Tibial artery (tissue), 4 donors: ENCODE measurements around the gene MKLN1.

Experiments
- DNase-seq, 2 donors: peaks; one replicate each; pipeline ENCODE4 v3.0.0-alpha.2; 2019
- H3K27ac ChIP-seq, 2 donors: fragments of 200-600 bp; sonication (generic) in 1 of 2; 1 replicate in 1 of 2; 2 replicates in 1 of 2; pipeline ENCODE4 v1.5.1; 2018 to 2019; ENCODE audit warnings: mild to moderate bottlenecking in 1 of 2
- H3K27me3 ChIP-seq, 2 donors: fragments of 200-600 bp; sonication (generic) in 1 of 2; one replicate each; pipeline versions ENCODE4 v1.5.1 to v1.6.0; 2016 to 2019
- H3K36me3 ChIP-seq, 3 donors: fragments of 200-600 bp; sonication (generic) in 2 of 3; one replicate each; pipeline ENCODE4 v1.5.1; 2016 to 2019; ENCODE audit warnings: mild to moderate bottlenecking in 2 of 3
- H3K4me1 ChIP-seq, 4 donors: fragments of 200-600 bp; sonication (generic) in 2 of 4; 1 replicate in 3 of 4; 2 replicates in 1 of 4; pipeline ENCODE4 v1.5.1; 2016 to 2019
- H3K4me3 ChIP-seq, 2 donors: fragments of 200-600 bp; sonication (generic) in 1 of 2; 1 replicate in 1 of 2; 2 replicates in 1 of 2; pipeline ENCODE4 v1.5.1; 2018 to 2019; ENCODE audit warnings: mild to moderate bottlenecking in 2 of 2
- H3K9me3 ChIP-seq, 3 donors: fragments of 200-600 bp; sonication (generic) in 1 of 3; one replicate each; pipeline ENCODE4 v1.5.1; 2016 to 2019
- CTCF ChIP-seq, 2 experiments: fragments of 200-600 bp in 1 of 2; fragments of 450-650 bp in 1 of 2; IDR thresholded peaks; one replicate each; pipeline ENCODE4 v1.5.1; 2017 to 2019; ENCODE audit warnings: antibody characterized with exemption in 2 of 2, mild to moderate bottlenecking in 1 of 2, moderate library complexity in 1 of 2
- intact Hi-C: fragments of 100-400 bp; cut with DNase I; formaldehyde crosslinking; loops from one replicate; pipeline ENCODE4 v1.15.0; 2023; ENCODE audit warnings: low total_unique reads

MKLN1 gene

DNA sequence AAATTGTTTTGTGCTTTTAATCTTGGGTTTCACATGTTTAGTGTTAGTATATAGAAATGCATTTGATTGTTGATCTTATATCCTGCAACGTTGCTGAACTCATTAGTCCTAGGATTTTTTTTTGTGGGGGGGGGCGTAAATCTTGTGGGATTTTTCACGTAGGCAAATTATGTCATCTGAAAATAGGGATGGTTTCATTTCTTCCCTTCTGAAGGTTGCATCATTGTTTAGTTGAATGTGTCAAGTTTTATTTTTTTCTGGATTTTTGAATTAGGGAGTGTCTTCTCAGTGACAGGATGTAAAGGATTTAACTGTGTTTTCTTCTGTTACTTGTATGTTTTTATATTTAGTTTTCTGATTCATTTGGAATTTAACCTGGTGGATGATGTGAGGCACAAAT is 26.7 kb downstream of the MKLN1 start:
- Histone ChIP-seq H3K4me1 (peaks cover 0 to 52% (median 19%) of the 10 kb centered on the region in 4 donors), H3K9me3 (no peaks in the 10 kb centered on the region), H3K27me3 (no peaks in the 10 kb centered on the region), H3K4me3 (no peak overlapping the region), H3K27ac (no peak overlapping the region), H3K36me3 (no peaks in the 10 kb centered on the region)
- no peak for TF ChIP-seq CTCF (IDR thresholded peaks at IDR 0.05)
- no peak for DNase-seq
- intact Hi-C loops = no loop called here

- no peaks in the 10 kb centered on the region for H3K36me3 ChIP-seq
- no peak overlapping the region for H3K27ac ChIP-seq
- peaks cover 0 to 63% (median 20%) of the 10 kb centered on the region in 4 donors for H3K4me1 ChIP-seq
- peak in 1 of 2 donors; percentile 29 for DNase-seq
- no peaks in the 10 kb centered on the region for H3K9me3 ChIP-seq
- H3K27me3 ChIP-seq = no peaks in the 10 kb centered on the region
- TF ChIP-seq CTCF (IDR thresholded peaks at IDR 0.05) = no peak
- intact Hi-C loops = no loop called here
- no peak overlapping the region for H3K4me3 ChIP-seq
Measured at GRCh38 chr7:131355917-131356777, 28.5 kb downstream of the MKLN1 start.

DNA sequence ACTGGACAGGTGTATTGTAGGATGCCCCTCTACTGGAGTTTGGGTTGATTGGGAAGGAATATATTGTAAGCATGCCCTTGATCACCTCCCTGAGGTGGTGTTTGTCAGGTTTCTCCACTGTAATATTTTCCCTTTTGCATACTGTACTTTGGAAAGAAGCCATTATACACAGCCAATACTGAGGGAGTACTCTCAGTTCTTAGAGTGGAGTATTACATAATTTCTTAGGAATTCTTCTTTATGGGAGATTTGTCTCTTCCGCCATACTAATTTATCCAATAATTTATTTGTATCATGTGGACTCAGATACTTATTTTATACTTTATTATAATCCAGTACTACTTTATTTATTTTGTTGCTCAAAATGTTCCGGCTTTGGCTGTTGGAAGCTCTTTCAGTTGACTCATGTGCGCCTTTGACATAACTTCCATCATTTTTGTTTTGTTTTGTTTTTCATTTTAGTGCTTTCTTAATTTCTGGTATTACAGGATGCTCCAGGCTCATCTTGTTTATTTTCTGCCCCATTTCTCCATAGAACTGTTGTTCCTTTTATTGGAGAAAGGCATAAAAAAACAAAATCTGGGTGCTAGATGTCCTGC is 29.7 kb downstream of the MKLN1 start:
- Histone ChIP-seq H3K27me3 (no peaks in the 10 kb centered on the region), H3K4me3 (no peak overlapping the region), H3K27ac (peak overlapping the region in 1 of 2 donors; percentile 7), H3K4me1 (peaks cover 0 to 75% (median 20%) of the 10 kb centered on the region in 4 donors), H3K36me3 (no peaks in the 10 kb centered on the region), H3K9me3 (no peaks in the 10 kb centered on the region)
- intact Hi-C loops = no loop called here
- TF ChIP-seq CTCF (IDR thresholded peaks at IDR 0.05) = no peak
- DNase-seq = no peak

GRCh38 chr7:131358636-131359035 is 31.0 kb downstream of the MKLN1 start:
- Histone ChIP-seq H3K36me3 (no peaks in the 10 kb centered on the region), H3K4me3 (no peak overlapping the region), H3K27ac (no peak overlapping the region), H3K27me3 (no peaks in the 10 kb centered on the region), H3K4me1 (peaks cover 0 to 86% (median 20%) of the 10 kb centered on the region in 4 donors), H3K9me3 (no peaks in the 10 kb centered on the region)
- DNase-seq = no peak
- no peak for TF ChIP-seq CTCF (IDR thresholded peaks at IDR 0.05)
- intact Hi-C loops = no loop called here

DNA sequence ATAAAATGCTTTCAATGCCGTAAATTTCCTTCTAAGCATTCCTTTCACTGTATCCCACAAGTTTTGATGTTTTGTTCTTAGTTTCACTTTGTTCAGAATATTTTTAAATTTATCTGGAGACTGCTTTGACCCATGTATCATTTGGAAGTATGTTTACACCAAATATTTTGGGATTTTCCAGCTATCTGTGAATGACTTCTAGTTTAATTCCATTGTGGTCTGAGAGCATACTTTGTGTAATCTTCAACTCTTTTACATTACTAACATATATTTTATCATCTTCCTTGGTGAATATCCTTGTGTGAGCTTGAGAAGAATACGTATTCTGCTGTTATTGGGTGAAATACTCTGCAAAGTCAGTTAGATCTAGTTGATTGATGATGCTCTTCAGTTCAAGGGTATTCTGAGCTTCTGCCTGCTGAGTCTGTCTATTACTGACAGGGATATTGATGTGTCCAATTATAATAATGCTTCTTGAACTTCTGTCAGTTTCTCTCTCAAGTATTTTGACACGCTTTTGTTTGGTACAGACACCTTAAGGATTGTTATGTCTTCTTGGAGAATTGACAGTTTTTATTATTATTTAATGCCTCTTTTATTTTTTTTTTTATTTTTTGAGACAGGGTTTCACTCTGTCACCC is 31.6 kb downstream of the MKLN1 start:
- H3K27me3 ChIP-seq = no peaks in the 10 kb centered on the region
- H3K36me3 ChIP-seq = no peaks in the 10 kb centered on the region
- no peaks in the 10 kb centered on the region for H3K9me3 ChIP-seq
- H3K4me3 ChIP-seq = no peak overlapping the region
- DNase-seq = no peak
- TF ChIP-seq CTCF (IDR thresholded peaks at IDR 0.05) = no peak
- intact Hi-C loops = no loop called here
- H3K4me1 ChIP-seq = peaks cover 0 to 92% (median 20%) of the 10 kb centered on the region in 4 donors
- no peak overlapping the region for H3K27ac ChIP-seq
